B cell (primary cell): ENCODE measurements around the gene APBA2.

Experiments
- CTCF ChIP-seq: fragments of 200-600 bp; IDR thresholded peaks from one replicate; pipeline ENCODE4 v1.8.0; 2022; ENCODE audit warnings: antibody characterized with exemption, mild to moderate bottlenecking
- EZH2 ChIP-seq: IDR thresholded peaks from 2 replicates; pipeline ENCODE4 v1.6.1; 2012; ENCODE audit warnings: borderline replicate concordance, low read depth, mild to moderate bottlenecking, moderate library complexity, low read length; ENCODE audit not compliant: insufficient read depth, poor library complexity, severe bottlenecking

DNA sequence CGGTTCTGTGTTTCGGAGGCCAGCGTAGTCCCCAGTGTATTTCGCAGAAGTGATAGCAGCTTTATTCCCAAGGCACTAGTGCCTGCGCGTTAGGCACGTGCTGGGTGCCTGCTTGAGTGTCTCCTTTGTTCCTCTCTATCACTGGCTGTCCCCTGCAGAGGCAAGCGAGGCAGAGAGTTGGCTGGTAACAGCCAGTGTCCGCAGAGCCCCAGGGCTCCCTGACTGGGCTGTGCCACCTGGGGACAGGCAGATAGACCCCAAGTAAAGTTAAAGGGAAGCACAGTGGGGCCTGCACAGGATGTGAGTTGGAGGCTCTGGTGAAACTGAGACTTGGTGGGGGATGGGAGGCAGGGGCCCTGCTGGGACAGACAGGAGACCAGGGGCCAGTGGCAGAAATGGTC, 50.7 kb downstream of the APBA2 start:
- TF ChIP-seq CTCF (no peak), EZH2 (no peak)
